DND-41 (cell line): Measurements from ENCODE around the gene SYNGR3.

ENCODE experiments used
- EZH2 ChIP-seq: IDR thresholded peaks from 3 replicates; pipeline ENCODE4 v1.6.1; 2012; ENCODE audit warnings: borderline replicate concordance, low read depth, mild to moderate bottlenecking, moderate library complexity, low read length, inconsistent platforms; ENCODE audit not compliant: severe bottlenecking
- TF ChIP-seq, protein P1 (sequence below): IDR thresholded peaks from 2 replicates; pipeline ENCODE4 v1.5.1; 2012; ENCODE audit warnings: borderline replicate concordance, low read length, moderate library complexity, mild to moderate bottlenecking; ENCODE audit not compliant: poor library complexity, severe bottlenecking; ENCODE audit errors: extremely low read depth

DNA sequence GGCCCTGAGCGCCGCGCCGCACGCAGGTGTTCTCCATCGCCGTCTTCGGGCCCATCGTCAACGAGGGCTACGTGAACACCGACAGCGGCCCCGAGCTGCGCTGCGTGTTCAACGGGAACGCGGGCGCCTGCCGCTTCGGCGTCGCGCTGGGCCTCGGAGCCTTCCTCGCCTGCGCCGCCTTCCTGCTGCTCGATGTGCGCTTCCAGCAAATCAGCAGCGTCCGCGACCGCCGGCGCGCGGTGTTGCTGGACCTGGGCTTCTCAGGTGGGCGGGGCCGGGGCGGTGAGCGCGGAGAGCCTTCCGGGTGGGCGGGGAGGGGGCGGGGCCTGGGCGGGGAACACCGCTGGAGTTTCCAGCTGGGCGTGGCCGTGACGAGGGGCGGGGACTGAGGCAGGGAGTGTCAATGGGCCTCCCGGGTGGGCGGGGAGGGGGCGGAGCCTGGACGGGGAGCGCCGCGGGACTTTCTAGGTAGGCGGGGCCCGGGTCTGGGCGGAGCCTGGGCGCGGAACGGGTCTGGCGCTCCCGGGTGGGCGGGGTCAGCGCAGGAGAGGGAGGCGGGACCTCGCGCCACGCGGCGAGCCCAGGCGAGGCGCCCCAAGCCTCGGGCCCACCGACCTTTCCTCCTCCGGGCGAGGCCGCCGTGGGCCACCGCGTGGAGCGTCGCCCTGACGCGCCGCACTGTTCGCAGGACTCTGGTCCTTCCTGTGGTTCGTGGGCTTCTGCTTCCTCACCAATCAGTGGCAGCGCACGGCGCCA lies 2.4 kb downstream of the SYNGR3 start:
- TF ChIP-seq, protein P1, sequence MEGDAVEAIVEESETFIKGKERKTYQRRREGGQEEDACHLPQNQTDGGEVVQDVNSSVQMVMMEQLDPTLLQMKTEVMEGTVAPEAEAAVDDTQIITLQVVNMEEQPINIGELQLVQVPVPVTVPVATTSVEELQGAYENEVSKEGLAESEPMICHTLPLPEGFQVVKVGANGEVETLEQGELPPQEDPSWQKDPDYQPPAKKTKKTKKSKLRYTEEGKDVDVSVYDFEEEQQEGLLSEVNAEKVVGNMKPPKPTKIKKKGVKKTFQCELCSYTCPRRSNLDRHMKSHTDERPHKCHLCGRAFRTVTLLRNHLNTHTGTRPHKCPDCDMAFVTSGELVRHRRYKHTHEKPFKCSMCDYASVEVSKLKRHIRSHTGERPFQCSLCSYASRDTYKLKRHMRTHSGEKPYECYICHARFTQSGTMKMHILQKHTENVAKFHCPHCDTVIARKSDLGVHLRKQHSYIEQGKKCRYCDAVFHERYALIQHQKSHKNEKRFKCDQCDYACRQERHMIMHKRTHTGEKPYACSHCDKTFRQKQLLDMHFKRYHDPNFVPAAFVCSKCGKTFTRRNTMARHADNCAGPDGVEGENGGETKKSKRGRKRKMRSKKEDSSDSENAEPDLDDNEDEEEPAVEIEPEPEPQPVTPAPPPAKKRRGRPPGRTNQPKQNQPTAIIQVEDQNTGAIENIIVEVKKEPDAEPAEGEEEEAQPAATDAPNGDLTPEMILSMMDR: no peak
- no peak for TF ChIP-seq EZH2
